ENCODE data around the gene COBLL1.
A peak's percentile ranks its signal among the peaks of the same experiment; 100 is the strongest.

The COBLL1 gene

GRCh38 chr2:164852086-164852485 is 10.5 kb upstream of the COBLL1 start:
- no peak for DNase-seq

GRCh38 chr2:164850235-164850634 is 8.6 kb upstream of the COBLL1 start:
- DNase-seq: no peak

- no peak for DNase-seq
Observed at GRCh38 chr2:164849506-164849905, 7.9 kb upstream of the COBLL1 start.

- DNase-seq: peak; percentile 65
Observed at GRCh38 chr2:164847981-164848741, 6.5 kb upstream of the COBLL1 start.

GRCh38 chr2:164847291-164847690 is 5.7 kb upstream of the COBLL1 start:
- no peak for DNase-seq

GRCh38 chr2:164846276-164846675 is 4.7 kb upstream of the COBLL1 start:
- no peak for DNase-seq

GRCh38 chr2:164843346-164843911 is 1.8 kb upstream of the COBLL1 start:
- DNase-seq: no peak

- no peak for DNase-seq
Observed at GRCh38 chr2:164842624-164842966, 972 bp upstream of the COBLL1 start.

GRCh38 chr2:164840930-164841718 is 499 bp downstream of the COBLL1 start:
- DNase-seq: no peak

GRCh38 chr2:164840458-164840929 is 1.1 kb downstream of the COBLL1 start:
- DNase-seq: no peak

GRCh38 chr2:164839914-164840457 is 1.6 kb downstream of the COBLL1 start:
- no peak for DNase-seq

- DNase-seq: no peak
Observed at GRCh38 chr2:164837807-164838206, 3.8 kb downstream of the COBLL1 start.

- DNase-seq: no peak
Observed at GRCh38 chr2:164836907-164837306, 4.7 kb downstream of the COBLL1 start.

GRCh38 chr2:164835302-164835701 is 6.3 kb downstream of the COBLL1 start:
- DNase-seq: no peak

GRCh38 chr2:164831887-164832286 is 9.7 kb downstream of the COBLL1 start:
- DNase-seq: no peak

- DNase-seq: no peak
Observed at GRCh38 chr2:164831180-164831579, 10.4 kb downstream of the COBLL1 start.

- DNase-seq: no peak
Observed at GRCh38 chr2:164826293-164827243, 15.1 kb downstream of the COBLL1 start.

GRCh38 chr2:164824872-164825271 is 16.8 kb downstream of the COBLL1 start:
- DNase-seq: no peak

- DNase-seq: no peak
Observed at GRCh38 chr2:164823126-164823525, 18.5 kb downstream of the COBLL1 start.

GRCh38 chr2:164821338-164821737 is 20.3 kb downstream of the COBLL1 start:
- DNase-seq: no peak

GRCh38 chr2:164818149-164819136 is 23.2 kb downstream of the COBLL1 start:
- DNase-seq: no peak
